Activated naive CD4-positive, alpha-beta T cell treated with Interleukin-2 at 50 U/mL for 16 hours (primary cell): Measurements from ENCODE around the gene KLHL3.

ENCODE experiments used
- DNase-seq: peaks from one replicate; pipeline ENCODE4 v3.0.0-alpha.2; 2020

The KLHL3 gene

GRCh38 chr5:137606401-137606800 lies 129.5 kb downstream of the KLHL3 start:
- no peak for DNase-seq

- DNase-seq: no peak
These were observed 130.5 kb downstream of the KLHL3 start for GRCh38 chr5:137605411-137605810.

- DNase-seq: no peak
These were observed 131.4 kb downstream of the KLHL3 start for GRCh38 chr5:137604348-137605095.

GRCh38 chr5:137603891-137604290 lies 132.0 kb downstream of the KLHL3 start:
- DNase-seq: no peak

GRCh38 chr5:137603356-137603755 lies 132.5 kb downstream of the KLHL3 start:
- DNase-seq: no peak

GRCh38 chr5:137602721-137603273 lies 133.1 kb downstream of the KLHL3 start:
- no peak for DNase-seq

- DNase-seq: no peak
These were observed 135.0 kb downstream of the KLHL3 start for GRCh38 chr5:137600721-137601360.

GRCh38 chr5:137599457-137599856 lies 136.4 kb downstream of the KLHL3 start:
- DNase-seq: no peak

GRCh38 chr5:137598399-137598798 lies 137.5 kb downstream of the KLHL3 start:
- no peak for DNase-seq

- DNase-seq: no peak
These were observed 138.9 kb downstream of the KLHL3 start for GRCh38 chr5:137596941-137597340.

- no peak for DNase-seq
These were observed 140.4 kb downstream of the KLHL3 start for GRCh38 chr5:137595396-137596079.

GRCh38 chr5:137594717-137595116 lies 141.2 kb downstream of the KLHL3 start:
- DNase-seq: no peak

GRCh38 chr5:137592317-137592716 lies 143.6 kb downstream of the KLHL3 start:
- DNase-seq: no peak

GRCh38 chr5:137589185-137589584 lies 146.7 kb downstream of the KLHL3 start:
- no peak for DNase-seq

- DNase-seq: no peak
These were observed 148.0 kb downstream of the KLHL3 start for GRCh38 chr5:137587919-137588318.

- no peak for DNase-seq
These were observed 151.6 kb downstream of the KLHL3 start for GRCh38 chr5:137584262-137584661.

- DNase-seq: no peak
These were observed 152.8 kb downstream of the KLHL3 start for GRCh38 chr5:137583129-137583528.

GRCh38 chr5:137582218-137582617 lies 153.7 kb downstream of the KLHL3 start:
- DNase-seq: no peak

- no peak for DNase-seq
These were observed 154.1 kb downstream of the KLHL3 start for GRCh38 chr5:137581776-137582175.

- no peak for DNase-seq
These were observed 155.9 kb downstream of the KLHL3 start for GRCh38 chr5:137580030-137580429.

GRCh38 chr5:137575847-137576246 lies 160.0 kb downstream of the KLHL3 start:
- DNase-seq: no peak

- DNase-seq: no peak
These were observed 160.7 kb downstream of the KLHL3 start for GRCh38 chr5:137575211-137575610.

GRCh38 chr5:137573376-137573775 lies 162.5 kb downstream of the KLHL3 start:
- DNase-seq: no peak
